SKM-1 (cell line): ENCODE results near the gene FMNL2.
A peak's percentile ranks its signal among the peaks of the same experiment; 100 is the strongest.

Experiments used
- DNase-seq: peaks from one replicate; lab custom pipeline; 2025; ENCODE audit not compliant: unreplicated experiment; lab: John Stamatoyannopoulos, UW

Gene FMNL2

DNA sequence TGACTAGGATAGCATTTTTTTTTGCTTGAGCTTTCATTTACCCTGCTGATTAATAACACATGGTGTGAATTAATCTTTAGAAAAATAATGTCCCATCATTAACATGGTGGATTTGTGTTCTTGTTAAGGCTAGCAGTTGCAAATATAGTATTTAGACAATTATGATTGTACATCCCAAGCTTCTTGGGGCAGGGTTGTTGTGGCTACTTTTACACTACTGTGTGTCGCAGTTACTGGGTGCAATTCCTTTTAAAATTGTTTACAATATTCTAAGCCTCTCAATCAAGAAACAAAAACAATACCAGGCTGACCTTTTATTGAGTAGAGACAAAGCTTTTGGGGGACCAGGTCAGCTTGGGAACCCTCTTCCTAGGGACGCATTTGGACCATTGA is 2.5 kb downstream of the FMNL2 start:
- no peak for DNase-seq

DNA sequence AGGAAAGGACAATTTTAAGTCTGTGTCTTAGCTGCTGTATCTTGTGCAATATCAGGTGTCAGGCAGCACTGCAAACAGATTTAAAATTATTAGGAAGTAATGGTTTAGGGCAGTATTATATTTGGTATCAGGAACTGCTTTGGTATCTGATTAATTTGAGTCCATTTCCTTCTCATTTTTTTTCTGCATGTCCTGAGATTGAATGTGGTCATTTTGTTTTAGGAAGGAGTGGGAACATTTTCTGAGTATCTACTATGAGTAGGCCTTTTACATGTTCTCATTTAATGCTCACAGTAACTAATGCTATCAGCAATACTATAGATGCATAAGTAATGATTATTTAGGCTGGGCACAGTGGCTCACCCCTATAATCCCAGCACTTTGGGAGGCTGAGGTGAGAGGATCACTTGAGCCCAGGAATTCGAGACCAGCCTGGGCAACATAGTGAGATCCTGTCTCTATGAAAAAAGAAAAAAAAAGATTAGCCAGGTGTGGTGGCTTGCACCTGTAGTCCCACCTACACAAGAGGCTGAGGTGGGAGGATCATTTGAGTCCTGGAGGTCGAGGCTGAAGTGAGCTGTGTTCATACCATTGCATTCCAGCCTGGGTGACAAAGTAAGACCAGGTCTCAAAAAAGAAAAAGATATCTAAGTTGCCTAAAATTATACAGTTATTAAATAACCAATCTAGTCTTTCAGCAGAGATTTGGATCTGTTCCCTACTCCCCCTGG is 4.7 kb downstream of the FMNL2 start:
- no peak for DNase-seq

DNA sequence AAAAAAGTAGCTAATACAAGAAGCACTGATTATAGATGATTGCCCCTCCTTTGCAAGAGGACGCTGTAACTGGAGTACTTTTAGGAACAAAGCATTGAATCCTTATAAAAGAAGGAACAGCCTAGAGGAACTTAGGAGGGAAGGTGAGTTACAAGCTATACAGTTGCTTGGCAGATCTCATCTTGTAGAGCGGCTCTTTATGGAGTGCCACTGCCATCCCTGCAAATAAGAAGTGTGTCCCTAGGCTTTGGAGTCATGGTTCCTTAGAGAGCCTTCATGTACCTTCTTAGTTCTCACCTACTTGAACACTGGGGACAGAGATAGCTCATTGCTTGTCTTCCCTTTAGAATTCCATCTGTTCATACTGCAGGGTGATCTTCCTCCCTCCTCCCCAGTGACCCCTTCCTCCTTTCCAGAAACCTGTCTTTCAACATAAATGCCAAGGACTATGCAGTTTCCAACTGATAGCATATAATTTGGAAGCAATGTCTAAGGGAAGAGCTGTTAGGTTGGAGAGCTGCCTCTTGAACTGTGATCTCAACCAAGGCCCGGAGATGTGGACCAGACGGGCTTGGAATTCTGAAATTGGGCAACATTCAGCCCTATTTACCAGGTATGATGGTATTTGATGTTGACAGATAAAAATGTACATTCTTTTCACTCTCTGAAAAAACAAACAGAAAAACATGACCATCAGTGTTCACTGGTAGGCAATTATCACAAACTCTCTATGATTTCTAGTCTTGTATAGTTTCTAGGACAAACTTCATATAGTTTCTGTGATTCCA is 7.5 kb downstream of the FMNL2 start:
- DNase-seq, result no peak

DNA sequence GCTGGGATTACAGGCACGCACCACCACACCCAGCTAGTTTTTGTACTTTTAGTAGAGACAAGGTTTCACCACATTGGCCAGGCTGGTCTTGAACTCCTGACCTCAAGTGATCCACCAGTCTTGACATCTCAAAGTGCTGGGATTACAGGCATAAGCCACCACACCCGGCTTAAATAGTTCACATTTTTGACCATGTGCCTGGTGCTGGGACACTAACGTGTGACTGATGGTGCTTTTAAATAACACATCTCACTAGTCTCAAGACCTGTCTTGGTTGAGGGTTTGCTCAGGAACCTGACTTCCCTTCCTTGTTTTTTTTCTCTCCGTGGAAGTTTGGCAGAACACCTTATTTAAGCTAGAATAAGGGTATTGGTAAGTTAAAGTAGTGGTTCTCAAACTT is 8.5 kb downstream of the FMNL2 start:
- no peak for DNase-seq

- DNase-seq, result no peak
Measured at GRCh38 chr2:152344579-152345195, 9.7 kb downstream of the FMNL2 start.

DNA sequence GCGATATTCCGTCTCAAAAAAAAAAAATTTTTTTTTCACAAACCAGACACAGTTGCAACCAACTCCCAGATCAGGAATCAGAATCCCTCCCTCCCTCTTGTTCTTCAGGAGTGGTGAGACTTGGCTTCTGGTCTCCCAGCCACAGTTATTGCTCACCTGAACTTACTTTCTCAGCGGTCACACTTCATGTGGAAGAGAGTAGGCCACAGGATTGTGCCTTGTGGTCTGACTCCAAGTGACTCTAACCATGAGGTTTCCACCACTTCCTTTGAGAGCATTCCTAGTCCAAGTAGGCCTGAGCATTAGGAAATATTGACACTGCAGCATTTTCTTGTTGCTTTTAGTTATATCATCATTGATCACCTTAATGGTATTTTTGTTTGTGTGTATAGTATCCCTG is 12.1 kb downstream of the FMNL2 start:
- DNase-seq, result no peak

GRCh38 chr2:152348388-152348787 is 13.4 kb downstream of the FMNL2 start:
- no peak for DNase-seq

- DNase-seq, result no peak
Measured at GRCh38 chr2:152349416-152349815, 14.4 kb downstream of the FMNL2 start.

DNA sequence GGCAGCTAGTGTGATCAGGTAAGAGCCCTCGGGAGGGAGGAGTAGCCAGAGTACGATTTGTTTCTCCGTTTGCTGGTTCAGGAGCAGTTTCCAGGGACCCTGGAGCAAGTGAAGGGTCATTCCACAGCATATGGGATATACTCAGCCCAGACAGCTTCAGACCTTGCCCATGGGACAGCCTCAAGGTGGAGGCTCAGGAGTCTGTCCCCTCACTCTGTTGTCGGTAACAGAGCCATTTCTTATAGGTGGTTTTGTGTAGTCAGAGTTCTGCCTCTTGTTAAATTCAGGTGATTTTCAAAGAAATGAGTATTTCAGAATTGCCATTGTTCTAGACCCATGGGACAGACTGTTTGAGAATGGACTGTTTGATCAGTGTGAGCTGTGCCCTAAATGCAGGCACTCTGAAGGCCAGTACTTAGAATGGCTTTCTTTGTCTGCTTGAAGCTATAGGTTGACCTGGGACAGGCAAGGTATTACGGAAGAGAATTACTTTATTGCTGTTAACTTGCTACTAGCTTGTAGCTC is 15.2 kb downstream of the FMNL2 start:
- DNase-seq, result no peak

DNA sequence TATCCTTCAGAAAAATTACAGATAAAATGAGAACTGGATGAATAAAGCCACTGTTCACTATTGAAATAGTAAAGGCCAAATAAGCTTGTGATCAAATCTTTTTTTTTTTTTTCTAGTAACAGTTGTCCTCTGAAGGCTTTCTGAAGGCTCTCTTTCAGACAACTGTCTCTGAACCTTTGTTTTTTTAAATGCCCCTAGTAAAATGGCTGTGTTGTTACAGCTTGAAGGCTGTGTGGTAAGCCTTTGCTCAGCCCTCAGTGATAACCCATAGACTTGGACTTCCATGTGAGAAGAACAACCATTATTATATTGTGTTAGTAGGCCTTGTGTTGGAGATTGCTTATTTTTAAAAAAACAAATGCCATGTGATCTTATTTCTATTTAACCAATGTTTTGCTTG is 17.6 kb downstream of the FMNL2 start:
- DNase-seq, result no peak

DNA sequence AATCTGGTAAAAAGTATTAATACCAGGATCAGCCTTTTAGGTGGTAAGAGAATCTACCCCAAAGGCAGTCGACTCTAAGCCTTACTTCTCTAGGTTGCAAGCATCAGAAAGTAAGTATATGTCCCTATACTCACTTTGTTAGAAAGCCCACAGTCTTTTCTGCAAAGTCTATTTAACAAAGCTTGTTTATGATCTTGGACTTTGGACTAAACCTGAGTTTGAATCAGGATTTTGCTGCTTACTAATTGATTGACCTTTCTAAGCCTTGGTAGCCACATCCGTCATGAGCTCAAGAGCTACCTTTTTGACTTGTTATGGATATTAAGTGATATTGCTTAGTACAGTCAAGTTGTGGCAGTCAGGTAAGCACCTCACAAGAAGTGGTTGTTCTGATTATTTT is 18.4 kb downstream of the FMNL2 start:
- no peak for DNase-seq

DNA sequence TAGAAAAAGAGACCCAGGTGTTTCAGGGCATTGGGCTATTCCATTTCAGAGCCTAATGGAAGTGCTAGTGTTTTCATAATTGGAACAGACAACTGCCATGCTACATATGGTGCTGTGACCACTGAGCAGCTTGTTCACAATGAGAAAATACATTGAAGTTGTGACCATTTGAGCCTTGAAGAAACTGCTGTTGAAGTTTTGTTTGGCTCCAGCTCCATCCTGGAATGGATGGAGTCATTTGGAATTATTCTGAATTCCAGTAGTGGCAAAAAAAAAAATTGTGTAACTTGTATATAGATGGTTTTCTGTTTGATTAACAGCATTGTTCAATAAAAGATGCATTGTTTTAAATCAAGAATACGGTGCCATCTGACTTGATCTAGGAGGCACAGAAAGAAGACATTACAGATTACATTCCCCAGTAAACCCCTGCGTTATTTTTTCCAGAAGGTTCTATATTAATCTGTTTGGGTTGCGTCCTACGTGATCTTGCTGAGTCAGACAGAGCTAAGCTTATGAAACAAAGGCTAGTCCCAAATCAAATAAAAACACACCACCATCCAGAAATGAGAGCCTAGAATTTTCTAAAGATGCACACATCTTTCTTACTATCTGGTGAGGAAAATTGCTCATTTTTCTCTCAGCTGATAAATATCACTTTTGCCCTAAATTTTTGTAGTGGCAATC is 19.2 kb downstream of the FMNL2 start:
- DNase-seq, result no peak

GRCh38 chr2:152354909-152355308 is 19.9 kb downstream of the FMNL2 start:
- DNase-seq, result no peak

GRCh38 chr2:152355409-152355831 is 20.4 kb downstream of the FMNL2 start:
- DNase-seq, result no peak

GRCh38 chr2:152359573-152360363 is 24.8 kb downstream of the FMNL2 start:
- no peak for DNase-seq

DNA sequence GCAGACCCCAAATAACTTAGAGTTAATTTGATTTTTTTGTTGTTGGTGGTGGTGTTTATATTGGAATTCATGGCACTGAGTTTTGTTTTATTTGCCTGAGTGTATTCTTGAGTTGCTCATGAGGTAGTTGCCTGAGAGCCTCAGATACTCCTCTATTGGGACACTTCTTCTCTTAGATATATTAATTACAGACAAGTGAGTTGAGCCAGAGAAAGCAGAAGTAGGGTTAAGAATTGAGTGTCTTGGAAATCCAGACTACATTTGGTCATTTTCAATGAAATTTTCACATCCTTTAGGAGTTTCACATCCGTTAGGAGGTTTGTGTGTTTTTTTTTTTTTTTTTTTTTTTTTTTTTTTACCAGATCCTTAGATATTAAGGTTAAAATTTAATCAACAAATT is 29.0 kb downstream of the FMNL2 start:
- DNase-seq, result peak; percentile 3

DNA sequence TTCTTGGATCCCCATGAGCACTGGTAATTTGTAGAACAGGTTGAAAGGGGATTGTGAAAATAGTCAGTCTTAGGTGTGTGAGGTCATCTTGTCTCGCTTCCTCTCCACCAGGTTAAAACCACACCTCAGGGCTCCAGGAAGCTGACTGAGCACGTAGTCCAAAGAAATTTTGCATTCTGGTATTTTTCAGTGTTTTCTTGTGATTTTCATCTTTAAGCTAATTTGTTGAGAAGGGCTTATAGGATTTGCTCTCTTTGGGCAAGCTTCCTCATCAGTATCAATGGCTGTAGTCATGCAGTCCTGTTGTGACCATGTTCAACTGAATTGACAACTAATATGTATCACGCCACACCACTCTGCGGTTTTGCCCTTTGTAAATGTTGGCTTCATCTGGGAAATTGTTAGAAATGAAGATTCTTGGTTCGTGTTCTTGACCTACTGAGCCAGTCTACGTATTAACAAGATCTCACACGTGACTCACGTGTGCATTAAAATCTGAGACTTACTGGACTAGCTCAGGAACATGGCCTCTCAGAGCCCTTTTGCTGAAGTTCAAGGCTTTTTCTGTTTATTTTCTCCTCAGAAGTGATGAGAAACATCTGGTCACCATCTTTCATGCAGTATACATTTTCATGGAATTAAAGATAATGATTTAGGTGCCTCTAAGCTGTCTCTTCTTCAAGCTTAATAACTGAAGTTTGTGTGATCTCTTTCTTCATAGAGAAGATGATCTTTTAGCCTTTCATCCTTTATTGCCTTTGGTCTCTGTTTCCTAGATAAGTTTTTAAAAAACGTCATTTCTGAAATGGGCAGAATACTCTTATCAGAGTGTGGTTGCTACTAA is 32.8 kb downstream of the FMNL2 start:
- DNase-seq, result no peak

DNA sequence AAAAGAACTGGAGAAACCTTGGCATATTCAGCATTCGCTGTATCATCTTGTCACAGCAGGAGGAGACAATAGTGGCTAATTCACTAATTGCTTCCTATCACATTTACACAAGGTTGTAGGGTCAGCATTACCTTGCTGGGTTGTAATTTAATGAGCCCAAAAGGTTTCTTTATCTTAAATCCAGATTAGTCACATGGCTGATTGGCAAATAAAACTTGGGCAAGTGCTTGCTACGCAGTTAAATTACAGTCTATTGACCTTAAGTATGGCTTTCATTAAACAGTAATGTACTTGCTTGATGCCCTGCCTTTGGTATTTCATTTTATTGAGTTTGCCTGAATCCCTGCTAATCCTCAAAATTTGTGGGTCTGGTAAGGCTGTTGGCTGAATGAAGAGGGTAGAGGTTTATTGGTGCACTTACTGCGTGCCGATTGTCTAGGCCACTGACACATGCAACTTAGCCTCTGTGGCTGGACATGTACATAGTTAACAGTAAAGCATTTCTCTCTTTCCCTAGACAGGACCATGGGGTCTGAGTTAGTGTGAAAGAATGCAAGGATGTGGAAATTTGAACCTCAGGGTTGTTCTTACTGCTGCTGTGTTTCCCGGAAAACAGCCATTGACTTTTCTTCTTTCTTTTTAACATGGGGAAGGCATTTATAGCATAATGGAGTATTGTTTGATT is 34.3 kb downstream of the FMNL2 start:
- no peak for DNase-seq

DNA sequence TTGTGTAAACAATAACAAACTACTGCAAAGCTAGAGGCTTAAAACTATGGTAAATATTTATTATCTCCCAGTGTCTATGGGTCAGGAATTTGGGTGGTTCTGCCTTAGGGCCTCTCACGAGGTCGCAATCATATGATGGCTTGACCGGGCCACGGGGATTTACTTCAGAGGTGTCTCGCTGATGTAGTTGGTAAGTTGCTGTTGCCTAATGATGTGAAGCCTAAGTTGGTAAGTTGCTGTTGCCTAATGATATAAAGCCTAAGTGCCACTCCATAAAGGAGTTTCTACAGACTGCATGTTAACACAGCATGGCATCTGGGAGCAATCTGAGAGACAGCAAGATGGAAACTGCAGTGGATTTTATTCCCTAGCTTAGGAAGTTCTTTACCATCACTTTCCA is 35.8 kb downstream of the FMNL2 start:
- no peak for DNase-seq
